Measurements from ENCODE around the gene PDE8A. TPM values are rescaled to one million over a fixed set of nuclear protein-coding genes. Genes with fewer than 3 reads are reported as not detected.
"Not testable (repeated sequence)": the region's sequence is repeated elsewhere in the genome, so short reads cannot be mapped to it uniquely, and the experiment has no call there.

PDE8A gene
- total and polyA plus RNA-seq, 4 donors = 11.2 to 47.5 (median 16.6) TPM

DNA sequence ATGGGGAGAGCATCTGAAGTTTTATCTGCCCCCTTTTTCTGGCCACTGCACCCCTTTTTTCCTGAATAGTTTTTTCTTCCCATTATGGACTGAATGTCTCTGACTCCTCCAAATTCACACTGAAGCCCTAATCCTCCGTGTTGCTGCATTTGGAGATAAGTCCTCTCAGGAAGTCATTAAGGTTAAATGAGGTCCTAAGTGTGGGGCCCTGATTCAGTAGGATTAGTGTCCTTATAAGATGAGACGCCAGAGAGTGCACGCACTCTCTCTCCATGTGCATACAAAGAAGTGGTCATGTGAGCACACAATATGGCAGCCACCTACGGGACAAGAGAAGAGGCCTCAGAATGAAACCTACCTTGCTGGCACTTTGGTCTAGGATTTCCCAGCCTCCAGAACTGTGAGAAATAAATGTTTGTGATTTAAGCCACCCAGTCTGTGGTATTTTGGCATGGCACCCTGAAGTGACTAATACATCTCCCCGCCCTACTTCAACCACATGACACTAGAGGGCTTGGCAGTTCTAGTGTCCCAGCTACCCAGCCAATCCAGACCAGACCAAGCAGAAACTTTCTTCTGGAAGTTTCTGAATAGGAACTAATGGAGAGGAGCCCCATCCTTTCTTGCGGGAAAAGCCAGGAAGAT lies 191.3 kb downstream of the PDE8A start:
- no peaks in the 10 kb centered on the region for H3K36me3 ChIP-seq (ENCODE audit: control insufficient read depth in 4 of 4, insufficient read depth in 3 of 4, low read depth in 1 of 4, low read length in 3 of 4)
- no peaks in the 10 kb centered on the region for H3K9me3 ChIP-seq (ENCODE audit: control insufficient read depth in 4 of 4, low read length in 3 of 4)
- no peak for DNase-seq (ENCODE audit: low spot score)
- no peak overlapping the region for H3K27ac ChIP-seq (ENCODE audit: low read depth in 1 of 2, low read length in 2 of 2)
- no peak overlapping the region for H3K9ac ChIP-seq (ENCODE audit: low read depth in 1 of 2, low read length in 2 of 2)
- 88% methylated on average over 6 of the region's 6 CpGs for WGBS
- TF ChIP-seq, protein P1, sequence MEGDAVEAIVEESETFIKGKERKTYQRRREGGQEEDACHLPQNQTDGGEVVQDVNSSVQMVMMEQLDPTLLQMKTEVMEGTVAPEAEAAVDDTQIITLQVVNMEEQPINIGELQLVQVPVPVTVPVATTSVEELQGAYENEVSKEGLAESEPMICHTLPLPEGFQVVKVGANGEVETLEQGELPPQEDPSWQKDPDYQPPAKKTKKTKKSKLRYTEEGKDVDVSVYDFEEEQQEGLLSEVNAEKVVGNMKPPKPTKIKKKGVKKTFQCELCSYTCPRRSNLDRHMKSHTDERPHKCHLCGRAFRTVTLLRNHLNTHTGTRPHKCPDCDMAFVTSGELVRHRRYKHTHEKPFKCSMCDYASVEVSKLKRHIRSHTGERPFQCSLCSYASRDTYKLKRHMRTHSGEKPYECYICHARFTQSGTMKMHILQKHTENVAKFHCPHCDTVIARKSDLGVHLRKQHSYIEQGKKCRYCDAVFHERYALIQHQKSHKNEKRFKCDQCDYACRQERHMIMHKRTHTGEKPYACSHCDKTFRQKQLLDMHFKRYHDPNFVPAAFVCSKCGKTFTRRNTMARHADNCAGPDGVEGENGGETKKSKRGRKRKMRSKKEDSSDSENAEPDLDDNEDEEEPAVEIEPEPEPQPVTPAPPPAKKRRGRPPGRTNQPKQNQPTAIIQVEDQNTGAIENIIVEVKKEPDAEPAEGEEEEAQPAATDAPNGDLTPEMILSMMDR (IDR thresholded peaks at IDR 0.05; ENCODE audit: low read depth, low read length, missing input control) = no peak
- TF ChIP-seq, protein P2, sequence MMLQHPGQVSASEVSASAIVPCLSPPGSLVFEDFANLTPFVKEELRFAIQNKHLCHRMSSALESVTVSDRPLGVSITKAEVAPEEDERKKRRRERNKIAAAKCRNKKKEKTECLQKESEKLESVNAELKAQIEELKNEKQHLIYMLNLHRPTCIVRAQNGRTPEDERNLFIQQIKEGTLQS (IDR thresholded peaks at IDR 0.05) = no peak
- no peak for TF ChIP-seq RXRA (IDR thresholded peaks at IDR 0.05)
- no peak for TF ChIP-seq SP1 (IDR thresholded peaks at IDR 0.05)
- TF ChIP-seq TAF1 (conservative IDR thresholded peaks at IDR 0.05) = no peak
- no peak for TF ChIP-seq FOXA2 (IDR thresholded peaks at IDR 0.05)
- no peak for TF ChIP-seq MAX (IDR thresholded peaks at IDR 0.05)
- TF ChIP-seq GABPA (IDR thresholded peaks at IDR 0.05 in 1 of 2, conservative IDR thresholded peaks at IDR 0.05 in 1 of 2) = no peak
- TF ChIP-seq NR2F2 (IDR thresholded peaks at IDR 0.05) = no peak
- TF ChIP-seq HNF4A (conservative IDR thresholded peaks at IDR 0.05) = no peak
- H3K27me3 ChIP-seq (ENCODE audit: control insufficient read depth in 4 of 4, insufficient read depth in 4 of 4, low read length in 3 of 4) = no peaks in the 10 kb centered on the region
- peaks cover 0 to 8% (median 2%) of the 10 kb centered on the region in 4 donors for H3K4me1 ChIP-seq (ENCODE audit: control insufficient read depth in 4 of 4, insufficient read depth in 4 of 4, low read length in 3 of 4)
- H3K4me3 ChIP-seq (ENCODE audit: low read depth in 1 of 3, low read length in 3 of 3) = no peak overlapping the region

GRCh38 chr15:85173630-85174029 lies 192.0 kb downstream of the PDE8A start:
- not testable (repeated sequence) for DNase-seq (ENCODE audit: low spot score); H3K9me3 ChIP-seq (ENCODE audit: control insufficient read depth in 4 of 4, low read length in 3 of 4); H3K36me3 ChIP-seq (ENCODE audit: control insufficient read depth in 4 of 4, insufficient read depth in 3 of 4, low read depth in 1 of 4, low read length in 3 of 4); H3K4me1 ChIP-seq (ENCODE audit: control insufficient read depth in 4 of 4, insufficient read depth in 4 of 4, low read length in 3 of 4); H3K9ac ChIP-seq (ENCODE audit: low read depth in 1 of 2, low read length in 2 of 2); H3K27ac ChIP-seq (ENCODE audit: low read depth in 1 of 2, low read length in 2 of 2); H3K4me3 ChIP-seq (ENCODE audit: low read depth in 1 of 3, low read length in 3 of 3); H3K27me3 ChIP-seq (ENCODE audit: control insufficient read depth in 4 of 4, insufficient read depth in 4 of 4, low read length in 3 of 4)
- WGBS = 62% methylated on average over 4 of the region's 5 CpGs

- Histone ChIP-seq H3K27me3 (ENCODE audit: control insufficient read depth in 4 of 4, insufficient read depth in 4 of 4, low read length in 3 of 4) (no peaks in the 10 kb centered on the region), H3K36me3 (ENCODE audit: control insufficient read depth in 4 of 4, insufficient read depth in 3 of 4, low read depth in 1 of 4, low read length in 3 of 4) (no peaks in the 10 kb centered on the region), H3K27ac (ENCODE audit: low read depth in 1 of 2, low read length in 2 of 2) (no peak overlapping the region), H3K9ac (ENCODE audit: low read depth in 1 of 2, low read length in 2 of 2) (no peak overlapping the region), H3K4me3 (ENCODE audit: low read depth in 1 of 3, low read length in 3 of 3) (no peak overlapping the region), H3K4me1 (ENCODE audit: control insufficient read depth in 4 of 4, insufficient read depth in 4 of 4, low read length in 3 of 4) (no peaks in the 10 kb centered on the region), H3K9me3 (ENCODE audit: control insufficient read depth in 4 of 4, low read length in 3 of 4) (no peaks in the 10 kb centered on the region)
- DNase-seq (ENCODE audit: low spot score) = no peak
- 96% methylated on average over 4 of the region's 4 CpGs for WGBS
- TF ChIP-seq MAX (IDR thresholded peaks at IDR 0.05) = no peak
- TF ChIP-seq YY1 (IDR thresholded peaks at IDR 0.05) = no peak
- TF ChIP-seq EGR1 (IDR thresholded peaks at IDR 0.05; ENCODE audit: low read depth in 2 of 2) = no peak
- no peak for TF ChIP-seq RXRA (IDR thresholded peaks at IDR 0.05)
- TF ChIP-seq, protein P3, sequence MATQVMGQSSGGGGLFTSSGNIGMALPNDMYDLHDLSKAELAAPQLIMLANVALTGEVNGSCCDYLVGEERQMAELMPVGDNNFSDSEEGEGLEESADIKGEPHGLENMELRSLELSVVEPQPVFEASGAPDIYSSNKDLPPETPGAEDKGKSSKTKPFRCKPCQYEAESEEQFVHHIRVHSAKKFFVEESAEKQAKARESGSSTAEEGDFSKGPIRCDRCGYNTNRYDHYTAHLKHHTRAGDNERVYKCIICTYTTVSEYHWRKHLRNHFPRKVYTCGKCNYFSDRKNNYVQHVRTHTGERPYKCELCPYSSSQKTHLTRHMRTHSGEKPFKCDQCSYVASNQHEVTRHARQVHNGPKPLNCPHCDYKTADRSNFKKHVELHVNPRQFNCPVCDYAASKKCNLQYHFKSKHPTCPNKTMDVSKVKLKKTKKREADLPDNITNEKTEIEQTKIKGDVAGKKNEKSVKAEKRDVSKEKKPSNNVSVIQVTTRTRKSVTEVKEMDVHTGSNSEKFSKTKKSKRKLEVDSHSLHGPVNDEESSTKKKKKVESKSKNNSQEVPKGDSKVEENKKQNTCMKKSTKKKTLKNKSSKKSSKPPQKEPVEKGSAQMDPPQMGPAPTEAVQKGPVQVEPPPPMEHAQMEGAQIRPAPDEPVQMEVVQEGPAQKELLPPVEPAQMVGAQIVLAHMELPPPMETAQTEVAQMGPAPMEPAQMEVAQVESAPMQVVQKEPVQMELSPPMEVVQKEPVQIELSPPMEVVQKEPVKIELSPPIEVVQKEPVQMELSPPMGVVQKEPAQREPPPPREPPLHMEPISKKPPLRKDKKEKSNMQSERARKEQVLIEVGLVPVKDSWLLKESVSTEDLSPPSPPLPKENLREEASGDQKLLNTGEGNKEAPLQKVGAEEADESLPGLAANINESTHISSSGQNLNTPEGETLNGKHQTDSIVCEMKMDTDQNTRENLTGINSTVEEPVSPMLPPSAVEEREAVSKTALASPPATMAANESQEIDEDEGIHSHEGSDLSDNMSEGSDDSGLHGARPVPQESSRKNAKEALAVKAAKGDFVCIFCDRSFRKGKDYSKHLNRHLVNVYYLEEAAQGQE (IDR thresholded peaks at IDR 0.05) = no peak
- TF ChIP-seq HNF4G (IDR thresholded peaks at IDR 0.05) = no peak
- TF ChIP-seq, protein P1 (IDR thresholded peaks at IDR 0.05; ENCODE audit: low read depth, low read length, missing input control) = no peak
- no peak for TF ChIP-seq FOXA2 (IDR thresholded peaks at IDR 0.05)
- TF ChIP-seq GABPA (IDR thresholded peaks at IDR 0.05 in 1 of 2, conservative IDR thresholded peaks at IDR 0.05 in 1 of 2) = no peak
- no peak for TF ChIP-seq FOXA1 (IDR thresholded peaks at IDR 0.05)
- no peak for TF ChIP-seq TAF1 (conservative IDR thresholded peaks at IDR 0.05)
- TF ChIP-seq RAD21 (IDR thresholded peaks at IDR 0.05) = no peak
- no peak for TF ChIP-seq ZBTB33 (IDR thresholded peaks at IDR 0.05)
- no peak for TF ChIP-seq HNF4A (conservative IDR thresholded peaks at IDR 0.05)
Observed at GRCh38 chr15:85174521-85174920, 192.9 kb downstream of the PDE8A start.
